ENCODE results near the gene YWHAG.

GRCh38 chr7:76333511-76334101 lies 25.2 kb downstream of the YWHAG start:
- TF ChIP-seq ARNT (IDR thresholded peaks at IDR 0.05) (no peak), FOXM1 (IDR thresholded peaks at IDR 0.05; ENCODE audit: borderline replicate concordance) (no peak), ELF4 (IDR thresholded peaks at IDR 0.05) (no peak), ZNF384 (IDR thresholded peaks at IDR 0.05) (no peak), NFRKB (IDR thresholded peaks at IDR 0.05) (no peak), HDGF (IDR thresholded peaks at IDR 0.05; ENCODE audit: borderline replicate concordance) (no peak), SUZ12 (IDR thresholded peaks at IDR 0.05) (no peak), SP1 (IDR thresholded peaks at IDR 0.05) (no peak), CTBP1 (IDR thresholded peaks at IDR 0.05; ENCODE audit: borderline replicate concordance) (no peak), LEF1 (IDR thresholded peaks at IDR 0.05; ENCODE audit: borderline replicate concordance) (no peak)
